Measurements from ENCODE around the gene INIP.

Gene INIP

GRCh38 chr9:112717661-112718331 is at the start of gene INIP:
Gene INIP, minus strand, starts transcription at chr9:112718117. Its CDS starts 1,632 bp downstream, at chr9:112716485.
- peak; percentile 99 for DNase-seq

GRCh38 chr9:112765281-112765680 is 47.4 kb upstream of the INIP start:
- DNase-seq, result no peak

- no peak for DNase-seq
Measured at GRCh38 chr9:112764837-112765236, 46.9 kb upstream of the INIP start.

- DNase-seq, result no peak
Measured at GRCh38 chr9:112764344-112764743, 46.4 kb upstream of the INIP start.

- DNase-seq, result no peak
Measured at GRCh38 chr9:112762726-112763518, 45.0 kb upstream of the INIP start.

- no peak for DNase-seq
Measured at GRCh38 chr9:112761912-112762655, 44.2 kb upstream of the INIP start.

- DNase-seq, result no peak
Measured at GRCh38 chr9:112760821-112761220, 42.9 kb upstream of the INIP start.

- no peak for DNase-seq
Measured at GRCh38 chr9:112757940-112758339, 40.0 kb upstream of the INIP start.

GRCh38 chr9:112757282-112757883 is 39.5 kb upstream of the INIP start:
- no peak for DNase-seq

- DNase-seq, result no peak
Measured at GRCh38 chr9:112755675-112756074, 37.8 kb upstream of the INIP start.

- DNase-seq, result no peak
Measured at GRCh38 chr9:112755016-112755427, 37.1 kb upstream of the INIP start.

- DNase-seq, result peak; percentile 86
Measured at GRCh38 chr9:112754578-112754977, 36.7 kb upstream of the INIP start.

GRCh38 chr9:112753725-112754124 is 35.8 kb upstream of the INIP start:
- peak; percentile 55 for DNase-seq

- DNase-seq, result no peak
Measured at GRCh38 chr9:112752334-112753125, 34.6 kb upstream of the INIP start.

- DNase-seq, result peak; percentile 77
Measured at GRCh38 chr9:112751056-112751795, 33.3 kb upstream of the INIP start.

- DNase-seq, result no peak
Measured at GRCh38 chr9:112750764-112751055, 32.8 kb upstream of the INIP start.

GRCh38 chr9:112750016-112750763 is 32.3 kb upstream of the INIP start, which contains the start of gene SNX30:
Gene SNX30, plus strand, starts transcription at chr9:112750760. Its CDS starts 242 bp downstream, at chr9:112751002.
- peak; percentile 89 for DNase-seq

- no peak for DNase-seq
Measured at GRCh38 chr9:112747094-112747493, 29.2 kb upstream of the INIP start.

- no peak for DNase-seq
Measured at GRCh38 chr9:112744177-112744576, 26.3 kb upstream of the INIP start.

GRCh38 chr9:112743216-112743836 is 25.4 kb upstream of the INIP start:
- DNase-seq, result no peak

Data from activated CD4-positive, alpha-beta T cell treated with anti-CD3 and anti-CD28 coated beads, Interleukin-10, Interleukin-2, amounts not matched to agents 100 ng/mL and 50 ng/mL, durations not matched to agents 16 hours and 8 hours (primary cell).